Activated CD8-positive, alpha-beta memory T cell treated with anti-CD3 and anti-CD28 coated beads, Interleukin-2, amount 50 U/mL, for 1 hour (primary cell): ENCODE measurements around the gene SULT4A1.

ENCODE experiments used
- DNase-seq: peaks from one replicate; pipeline ENCODE4 v3.0.0-alpha.2; 2020; ENCODE audit errors: extremely low read depth

The SULT4A1 gene

GRCh38 chr22:43844560-43845545 lies 17.5 kb downstream of the SULT4A1 start:
- no peak for DNase-seq

GRCh38 chr22:43843783-43844530 lies 18.4 kb downstream of the SULT4A1 start:
- no peak for DNase-seq

- no peak for DNase-seq
Measured at GRCh38 chr22:43841742-43842141, 20.6 kb downstream of the SULT4A1 start.

- DNase-seq, result no peak
Measured at GRCh38 chr22:43840851-43841250, 21.5 kb downstream of the SULT4A1 start.

GRCh38 chr22:43840431-43840830 lies 21.9 kb downstream of the SULT4A1 start:
- no peak for DNase-seq

GRCh38 chr22:43839781-43840180 lies 22.5 kb downstream of the SULT4A1 start:
- no peak for DNase-seq

GRCh38 chr22:43838571-43839307 lies 23.6 kb downstream of the SULT4A1 start:
- DNase-seq, result no peak

- DNase-seq, result no peak
Measured at GRCh38 chr22:43838161-43838560, 24.2 kb downstream of the SULT4A1 start.

- no peak for DNase-seq
Measured at GRCh38 chr22:43837666-43838065, 24.6 kb downstream of the SULT4A1 start.

GRCh38 chr22:43835736-43836135 lies 26.6 kb downstream of the SULT4A1 start:
- no peak for DNase-seq

GRCh38 chr22:43835166-43835565 lies 27.1 kb downstream of the SULT4A1 start:
- DNase-seq, result no peak

- DNase-seq, result no peak
Measured at GRCh38 chr22:43833286-43834240, 28.8 kb downstream of the SULT4A1 start.

- no peak for DNase-seq
Measured at GRCh38 chr22:43832393-43833265, 29.7 kb downstream of the SULT4A1 start.

- no peak for DNase-seq
Measured at GRCh38 chr22:43831561-43832392, 30.5 kb downstream of the SULT4A1 start.

- no peak for DNase-seq
Measured at GRCh38 chr22:43830931-43831560, 31.3 kb downstream of the SULT4A1 start.

- no peak for DNase-seq
Measured at GRCh38 chr22:43829904-43830851, 32.1 kb downstream of the SULT4A1 start.
